RWPE1 (cell line): ENCODE results near the gene SLC16A13.
A peak's percentile ranks its signal among the peaks of the same experiment; 100 is the strongest.

Source experiments
- CTCF ChIA-PET: fragments of 350-600 bp; sonication (Branson Sonifier 250); formaldehyde crosslinking; extraction: SDS; loops from one replicate; lab custom pipeline; 2021; lab: Yijun Ruan, JAX
- POLR2A ChIA-PET: fragments of 400-600 bp; formaldehyde crosslinking; extraction: SDS; loops from one replicate; lab custom pipeline; 2020; ENCODE audit warnings: antibody characterized with exemption; ENCODE audit not compliant: low non-redundant PET; lab: Yijun Ruan, JAX
- DNase-seq: peaks from one replicate; pipeline ENCODE4 v3.0.0; 2012; ENCODE audit warnings: low spot score
- H3K27ac ChIP-seq: fragments of 450-650 bp; 2 replicates; pipeline ENCODE4 v1.5.1; 2017
- CTCF ChIP-seq: fragments of 450-650 bp; conservative IDR thresholded peaks from 2 replicates; pipeline ENCODE4 v1.5.1; 2017; ENCODE audit warnings: low read depth, mild to moderate bottlenecking

SLC16A13 gene

GRCh38 chr17:7025245-7025644 is 10.6 kb upstream of the SLC16A13 start:
- peak overlapping the region; percentile 48; the same call in 1 of the 2 replicates for H3K27ac ChIP-seq
- TF ChIP-seq CTCF = no peak
- CTCF ChIA-PET = interaction anchor here (0.6 to 1.1 kb wide), 4 partner anchors 111 to 243 kb away, joined by 3 to 5 read pairs (median 3); no protein-coding TSS in a partner anchor
- DNase-seq = no peak
- POLR2A ChIA-PET = interaction anchor here (0.6 to 1.0 kb wide), 2 partner anchors 10 to 453 kb away, joined by 3 read pairs; partner anchors contain the start of gene SLC16A13

GRCh38 chr17:7026471-7027115 is 9.2 kb upstream of the SLC16A13 start:
- no peak for TF ChIP-seq CTCF
- no peak for DNase-seq
- H3K27ac ChIP-seq = no peak overlapping the region
- CTCF ChIA-PET = no interaction called here
- POLR2A ChIA-PET = no interaction called here

- H3K27ac ChIP-seq = peak overlapping the region; percentile 18; the same call in 1 of the 2 replicates
- TF ChIP-seq CTCF = no peak
- POLR2A ChIA-PET = no interaction called here
- DNase-seq = no peak
- CTCF ChIA-PET = interaction anchor here (0.5 kb wide), 1 partner anchor 49 kb away, joined by 3 read pairs; no protein-coding TSS in a partner anchor
Observed at GRCh38 chr17:7027335-7027734, 8.5 kb upstream of the SLC16A13 start.

DNA sequence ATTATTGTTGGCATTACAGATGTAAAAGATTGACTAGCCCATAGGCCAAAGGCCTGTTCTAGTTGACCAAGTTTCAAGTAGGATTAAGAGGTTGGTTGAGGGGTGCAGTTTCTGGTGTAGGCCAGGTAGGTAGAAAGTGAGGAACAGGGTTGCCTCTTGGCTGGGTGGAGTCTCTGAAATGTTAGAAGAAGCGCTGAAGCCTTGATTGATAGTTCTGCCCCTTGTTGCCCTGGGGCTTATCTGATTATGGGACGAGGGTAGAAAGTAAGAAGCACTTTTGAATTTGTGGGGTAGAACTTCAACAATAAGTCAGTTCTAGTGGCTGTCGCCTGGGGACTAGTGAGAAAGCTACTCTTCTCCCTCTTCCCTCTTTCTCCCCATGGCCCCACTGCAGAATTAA is 6.7 kb upstream of the SLC16A13 start:
- no peak overlapping the region for H3K27ac ChIP-seq
- no peak for TF ChIP-seq CTCF
- ChIA-PET CTCF (interaction anchor here (0.6 kb wide), 2 partner anchors 54 to 206 kb away, joined by 3 read pairs; no protein-coding TSS in a partner anchor), POLR2A (no interaction called here)
- DNase-seq = no peak

DNA sequence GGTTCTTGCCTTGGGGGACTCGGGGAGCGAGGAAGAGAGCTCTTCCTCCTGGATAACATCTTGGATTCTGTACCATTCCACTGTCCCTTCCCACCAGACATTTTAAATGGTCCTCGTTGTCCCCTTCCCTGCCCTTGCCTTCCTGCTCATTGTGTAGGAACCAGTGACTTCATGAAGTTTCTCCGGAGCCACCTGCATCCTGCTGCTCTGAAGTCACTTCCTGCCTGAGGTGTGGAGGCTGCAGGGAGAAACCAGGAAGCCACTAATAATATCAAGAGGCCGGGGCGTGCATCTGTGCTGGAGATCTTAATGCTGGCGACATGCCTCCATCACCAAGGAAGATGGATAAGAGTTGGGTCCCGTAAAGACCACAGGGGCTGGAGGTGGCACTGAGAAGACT is 6.2 kb upstream of the SLC16A13 start:
- no peak for DNase-seq
- no peak for TF ChIP-seq CTCF
- no peak overlapping the region for H3K27ac ChIP-seq
- POLR2A ChIA-PET = no interaction called here
- CTCF ChIA-PET = no interaction called here

GRCh38 chr17:7034955-7035590 is 742 bp upstream of the SLC16A13 start:
- TF ChIP-seq CTCF = no peak
- peak overlapping the region; percentile 90 for H3K27ac ChIP-seq
- ChIA-PET POLR2A (interaction anchor here (1.0 to 1.2 kb wide), 3 partner anchors 10 to 108 kb away, joined by 3 to 4 read pairs (median 3); no protein-coding TSS in a partner anchor), CTCF (interaction anchor here (0.6 to 1.6 kb wide), 5 partner anchors 11 to 1031 kb away, joined by 3 to 6 read pairs (median 4); no protein-coding TSS in a partner anchor)
- DNase-seq = no peak
